CD4-positive, CD25-positive, alpha-beta regulatory T cell (primary cell): Measurements from ENCODE around the gene KCNN1. TPM values are rescaled to one million over a fixed set of nuclear protein-coding genes. Genes with fewer than 3 reads are reported as not detected.

Experiments used
- ATAC-seq, 2 donors: fragments of 150-1000 bp; cut with Tn5 transposase; one replicate each; pipeline ENCODE4 v1.10.0; 2021; ENCODE audit warnings: low read depth in 2 of 2, moderate number of reproducible peaks in 2 of 2, moderate library complexity in 1 of 2
- DNase-seq, 3 donors: peaks; one replicate each; pipeline versions ENCODE4 v3.0.0 to v3.0.0-alpha.2; 2012 to 2022; ENCODE audit warnings: mixed read lengths in 1 of 3
- H3K27ac ChIP-seq: one replicate; pipeline ENCODE4 v1.7.0; 2013; ENCODE audit warnings: mild to moderate bottlenecking, low read length; ENCODE audit not compliant: insufficient read depth, poor library complexity, severe bottlenecking
- H3K27me3 ChIP-seq: one replicate; pipeline ENCODE4 v1.7.0; 2013; ENCODE audit warnings: low read length; ENCODE audit not compliant: control insufficient read depth, insufficient read depth
- H3K36me3 ChIP-seq: one replicate; pipeline ENCODE4 v1.7.0; 2013; ENCODE audit warnings: mild to moderate bottlenecking, low read length, moderate library complexity; ENCODE audit not compliant: control insufficient read depth, insufficient read depth
- H3K4me1 ChIP-seq: 2 replicates; pipeline ENCODE4 v1.7.0; 2013; ENCODE audit warnings: mild to moderate bottlenecking, low read length; ENCODE audit not compliant: insufficient read depth, control insufficient read depth, poor library complexity, severe bottlenecking
- H3K4me3 ChIP-seq: one replicate; pipeline ENCODE4 v1.7.0; 2013; ENCODE audit warnings: low read depth, mild to moderate bottlenecking, low read length, moderate library complexity
- H3K9me3 ChIP-seq, 2 experiments: 1 replicate in 1 of 2; 2 replicates in 1 of 2; pipeline ENCODE4 v1.7.0; 2013; ENCODE audit warnings: low read length in 2 of 2, mild to moderate bottlenecking in 1 of 2, moderate library complexity in 1 of 2; ENCODE audit not compliant: control insufficient read depth in 2 of 2
- H3K27ac Mint-ChIP-seq, 3 donors: one replicate each; pipeline ENCODE4 v1.8.0; 2020 to 2022; ENCODE audit warnings: mild to moderate bottlenecking in 3 of 3, mixed read lengths in 3 of 3, moderate library complexity in 2 of 3
- H3K27me3 Mint-ChIP-seq: one replicate; pipeline ENCODE4 v1.8.0; 2022; ENCODE audit warnings: mild to moderate bottlenecking, mixed read lengths
- H3K36me3 Mint-ChIP-seq: one replicate; pipeline ENCODE4 v1.8.0; 2020; ENCODE audit warnings: mixed read lengths
- H3K4me1 Mint-ChIP-seq, 4 donors: one replicate each; pipeline ENCODE4 v1.8.0; 2020 to 2022; ENCODE audit warnings: mixed read lengths in 4 of 4, mild to moderate bottlenecking in 1 of 4
- H3K4me3 Mint-ChIP-seq, 4 donors: one replicate each; pipeline ENCODE4 v1.8.0; 2020 to 2022; ENCODE audit warnings: mild to moderate bottlenecking in 4 of 4, mixed read lengths in 4 of 4, moderate library complexity in 3 of 4
- H3K9me3 Mint-ChIP-seq, 7 donors: one replicate each; pipeline ENCODE4 v1.8.0; 2020 to 2022; ENCODE audit warnings: mixed read lengths in 7 of 7, mild to moderate bottlenecking in 3 of 7, moderate library complexity in 2 of 7
- polyA plus RNA-seq, 4 donors: library from polyadenylated mRNA; unstranded; fragments of 300-500 nt; fragmentation: Illumina TruSeq; gene quantifications; one replicate each; pipeline ENCODE4 v1.2.3, GENCODE V29; 2021
- total RNA-seq: library from RNA; stranded (reverse); gene quantifications from one replicate; pipeline ENCODE4 v1.2.3, GENCODE V29; 2022

The KCNN1 gene
- total and polyA plus RNA-seq, 5 donors from 2014 or later: not detected

DNA sequence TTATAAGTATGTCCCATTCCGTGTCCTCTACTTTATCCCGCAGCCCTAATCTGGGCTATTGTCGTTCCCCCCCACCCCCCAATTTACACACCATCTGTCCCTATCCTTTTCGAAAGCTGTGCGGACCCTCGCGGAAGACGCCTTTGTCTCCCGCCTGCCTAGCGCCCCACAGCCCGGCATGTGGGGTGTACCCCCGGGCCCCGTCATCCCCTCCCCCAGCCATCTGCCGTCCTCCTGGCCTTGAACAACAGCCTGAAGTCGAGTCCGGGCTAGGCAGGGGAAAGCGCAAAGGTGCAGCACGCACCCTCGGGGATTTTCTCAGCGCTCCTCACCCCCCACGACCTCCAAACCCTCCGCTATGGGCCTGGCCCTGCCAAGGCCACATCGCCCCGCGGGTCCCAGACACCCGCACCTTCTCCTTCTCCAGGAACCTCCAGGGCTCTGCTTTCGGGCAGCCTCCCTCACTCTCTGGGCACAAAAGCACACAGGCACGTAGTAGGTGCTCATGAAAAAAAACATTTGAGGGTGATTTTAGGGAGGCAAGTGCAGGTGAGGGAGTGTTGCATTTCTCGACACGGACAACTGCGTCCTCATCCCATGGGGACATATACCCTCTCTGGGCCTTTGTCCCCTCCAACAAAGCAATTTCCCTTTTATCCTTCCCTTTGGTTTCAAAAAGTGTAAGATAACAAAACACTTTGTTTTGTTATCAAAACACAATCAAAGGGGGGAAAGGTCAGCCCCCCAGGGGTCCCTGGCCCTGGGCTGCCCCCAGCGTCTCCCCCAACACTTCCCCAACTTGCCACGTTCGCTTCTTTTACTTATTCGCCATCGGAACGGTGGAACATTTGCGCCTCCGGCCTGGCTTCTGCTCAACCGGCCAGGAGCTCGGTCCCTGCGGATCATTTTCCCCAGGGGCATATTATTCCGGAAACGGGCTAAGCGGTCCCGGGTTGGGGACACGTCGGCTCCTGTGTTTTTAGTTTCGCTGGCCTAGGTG, 17.7 kb upstream of the KCNN1 start:
- DNase-seq (no peak), ATAC-seq (no peak)
- Mint-ChIP-seq H3K4me1 (peaks cover 0 to 63% (median 22%) of the 10 kb centered on the region in 4 donors), H3K9me3 (peaks cover 0 to 4% (median 0%) of the 10 kb centered on the region in 7 donors), H3K4me3 (peak overlapping the region; percentile 71 to 93 (median 82)), H3K36me3 (no peaks in the 10 kb centered on the region), H3K27ac (peak overlapping the region in 1 of 3 donors; percentile 55), H3K27me3 (peaks cover 61% of the 10 kb centered on the region)
- H3K27ac ChIP-seq: no peak overlapping the region
- H3K9me3 ChIP-seq: no peaks in the 10 kb centered on the region
- H3K4me1 ChIP-seq: peaks cover 57% of the 10 kb centered on the region
- peaks cover 17% of the 10 kb centered on the region for H3K27me3 ChIP-seq
- H3K36me3 ChIP-seq: no peaks in the 10 kb centered on the region
- H3K4me3 ChIP-seq: no peak overlapping the region

DNA sequence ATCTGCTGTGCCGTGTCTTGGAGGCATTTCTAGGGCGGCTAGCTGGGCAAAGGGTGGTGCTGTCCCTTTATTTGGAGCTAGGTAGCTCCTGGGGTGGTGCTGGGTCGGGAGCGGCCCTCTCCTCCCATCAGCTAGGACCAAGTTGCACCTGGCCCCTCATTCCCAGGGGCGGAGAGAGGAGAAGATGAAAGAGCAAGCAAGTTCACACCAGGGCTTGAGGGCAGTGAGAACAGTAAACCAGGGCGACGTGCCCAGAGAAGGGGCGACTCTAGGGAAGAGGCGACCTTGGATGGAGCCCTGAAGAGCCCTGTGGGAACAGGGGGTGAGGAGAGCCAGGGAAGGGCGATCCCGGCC, 17.0 kb upstream of the KCNN1 start:
- H3K4me3 ChIP-seq: no peak overlapping the region
- ATAC-seq (no peak), DNase-seq (no peak)
- H3K4me1 ChIP-seq: peaks cover 57% of the 10 kb centered on the region
- no peak overlapping the region for H3K27ac ChIP-seq
- Mint-ChIP-seq H3K9me3 (peaks cover 0 to 4% (median 0%) of the 10 kb centered on the region in 7 donors), H3K27me3 (peaks cover 67% of the 10 kb centered on the region), H3K4me1 (peaks cover 0 to 63% (median 22%) of the 10 kb centered on the region in 4 donors), H3K36me3 (no peaks in the 10 kb centered on the region), H3K27ac (peak overlapping the region in 1 of 3 donors; percentile 75), H3K4me3 (peak overlapping the region; percentile 19 to 84 (median 60))
- H3K27me3 ChIP-seq: peaks cover 17% of the 10 kb centered on the region
- H3K9me3 ChIP-seq: no peaks in the 10 kb centered on the region
- no peaks in the 10 kb centered on the region for H3K36me3 ChIP-seq

DNA sequence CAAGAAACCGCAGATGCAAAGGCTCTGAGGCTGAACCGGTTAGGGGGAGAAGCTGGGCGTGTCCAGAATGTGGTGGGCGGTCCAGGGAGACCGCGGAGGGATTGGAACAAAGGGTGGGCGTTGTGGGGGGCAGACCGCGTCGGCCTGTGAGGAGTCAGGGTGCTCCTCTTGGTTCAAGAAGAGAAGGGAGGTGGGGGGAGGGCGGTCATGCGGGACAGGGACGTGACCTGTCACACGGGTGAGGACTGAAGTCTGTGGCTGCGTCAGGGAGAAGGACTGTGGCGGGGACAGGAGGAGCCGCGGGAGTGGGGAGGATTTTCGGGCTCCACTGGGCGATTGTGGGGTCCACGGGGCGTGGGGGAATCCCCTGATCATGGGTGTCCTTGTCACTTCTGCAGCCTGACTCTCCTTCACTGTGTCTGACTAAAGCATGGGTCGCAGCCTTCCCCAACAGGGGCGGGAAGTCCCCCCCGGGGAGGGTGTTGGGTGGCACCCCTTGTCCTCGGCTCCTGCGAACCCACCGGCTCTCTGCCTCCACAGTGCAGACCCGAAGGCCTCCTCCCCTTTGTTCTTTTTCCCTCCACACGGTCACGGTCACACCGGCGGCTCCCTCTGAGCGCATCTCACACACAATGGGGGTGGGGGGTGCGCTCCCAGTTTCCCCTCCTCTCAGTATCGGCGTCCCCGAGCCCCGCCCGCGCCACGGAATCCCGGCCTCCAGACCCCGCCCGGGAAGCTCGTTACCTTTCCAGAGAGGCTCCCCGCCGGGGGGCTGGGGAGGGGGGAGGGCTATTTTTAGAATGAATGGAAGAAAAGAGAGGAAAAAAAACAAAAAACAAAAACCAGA, 16.4 kb upstream of the KCNN1 start:
- no peaks in the 10 kb centered on the region for H3K36me3 ChIP-seq
- ATAC-seq: no peak
- H3K36me3 Mint-ChIP-seq: no peaks in the 10 kb centered on the region
- peaks cover 57% of the 10 kb centered on the region for H3K4me1 ChIP-seq
- H3K27me3 ChIP-seq: peaks cover 17% of the 10 kb centered on the region
- DNase-seq: peak in 1 of 3 donors; percentile 55
- H3K9me3 ChIP-seq: no peaks in the 10 kb centered on the region
- peaks cover 0 to 63% (median 22%) of the 10 kb centered on the region in 4 donors for H3K4me1 Mint-ChIP-seq
- H3K9me3 Mint-ChIP-seq: peaks cover 0 to 4% (median 0%) of the 10 kb centered on the region in 7 donors
- H3K4me3 Mint-ChIP-seq: peak overlapping the region; percentile 19 to 84 (median 60)
- peak overlapping the region in 2 of 3 donors; percentile 75 to 78 for H3K27ac Mint-ChIP-seq
- H3K27me3 Mint-ChIP-seq: peaks cover 69% of the 10 kb centered on the region
- no peak overlapping the region for H3K4me3 ChIP-seq
- no peak overlapping the region for H3K27ac ChIP-seq

DNA sequence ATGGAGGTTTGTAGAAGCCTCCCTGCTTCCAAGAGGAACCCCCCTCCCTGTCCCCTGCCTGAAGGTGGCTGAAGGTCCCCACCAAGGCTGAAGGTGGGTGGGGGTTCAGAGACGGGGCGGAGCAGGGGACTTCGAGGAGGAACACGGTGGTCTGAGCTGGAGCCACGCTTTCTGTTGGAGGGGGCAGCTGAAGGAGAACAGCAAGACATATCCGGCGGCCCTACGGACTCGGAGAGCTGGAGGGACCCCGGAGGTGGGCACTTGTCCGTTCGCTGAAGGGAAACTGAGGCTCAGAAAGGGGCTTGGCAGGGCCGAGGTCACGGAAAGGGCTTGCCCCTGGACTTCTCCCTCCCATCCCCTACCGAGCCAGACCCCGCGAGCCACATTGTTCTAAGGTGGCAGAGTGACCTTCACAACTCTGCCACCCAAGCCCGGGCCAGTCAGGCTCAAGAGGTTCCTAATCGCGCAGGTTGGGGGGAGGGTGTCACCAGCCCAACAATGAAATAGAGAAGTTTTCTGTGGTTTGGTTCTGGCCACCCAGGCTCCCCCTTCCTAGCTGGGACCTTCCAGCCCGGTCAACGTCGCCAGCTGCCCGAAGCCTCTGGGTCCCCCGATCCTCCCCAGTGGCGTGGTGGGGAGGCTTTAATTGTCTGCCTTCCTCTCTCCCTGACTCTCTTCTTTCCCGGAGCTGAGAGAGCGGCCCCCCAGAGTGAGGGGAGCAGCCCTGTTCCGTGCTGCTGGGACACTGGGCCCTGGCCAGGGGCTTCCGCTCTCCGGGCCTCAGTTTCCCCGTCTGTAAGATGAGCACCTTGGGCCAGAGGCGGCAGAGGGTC, 15.5 kb upstream of the KCNN1 start:
- no peak overlapping the region for H3K27ac Mint-ChIP-seq
- DNase-seq (no peak), ATAC-seq (no peak)
- peaks cover 74% of the 10 kb centered on the region for H3K27me3 Mint-ChIP-seq
- H3K4me3 Mint-ChIP-seq: peak overlapping the region in 3 of 4 donors; percentile 10 to 80 (median 54)
- H3K9me3 Mint-ChIP-seq: peaks cover 0 to 4% (median 0%) of the 10 kb centered on the region in 7 donors
- H3K36me3 Mint-ChIP-seq: no peaks in the 10 kb centered on the region
- Histone ChIP-seq H3K36me3 (no peaks in the 10 kb centered on the region), H3K4me1 (peaks cover 57% of the 10 kb centered on the region), H3K4me3 (no peak overlapping the region), H3K27me3 (peaks cover 17% of the 10 kb centered on the region), H3K27ac (no peak overlapping the region), H3K9me3 (no peaks in the 10 kb centered on the region)
- H3K4me1 Mint-ChIP-seq: peaks cover 0 to 57% (median 17%) of the 10 kb centered on the region in 4 donors

DNA sequence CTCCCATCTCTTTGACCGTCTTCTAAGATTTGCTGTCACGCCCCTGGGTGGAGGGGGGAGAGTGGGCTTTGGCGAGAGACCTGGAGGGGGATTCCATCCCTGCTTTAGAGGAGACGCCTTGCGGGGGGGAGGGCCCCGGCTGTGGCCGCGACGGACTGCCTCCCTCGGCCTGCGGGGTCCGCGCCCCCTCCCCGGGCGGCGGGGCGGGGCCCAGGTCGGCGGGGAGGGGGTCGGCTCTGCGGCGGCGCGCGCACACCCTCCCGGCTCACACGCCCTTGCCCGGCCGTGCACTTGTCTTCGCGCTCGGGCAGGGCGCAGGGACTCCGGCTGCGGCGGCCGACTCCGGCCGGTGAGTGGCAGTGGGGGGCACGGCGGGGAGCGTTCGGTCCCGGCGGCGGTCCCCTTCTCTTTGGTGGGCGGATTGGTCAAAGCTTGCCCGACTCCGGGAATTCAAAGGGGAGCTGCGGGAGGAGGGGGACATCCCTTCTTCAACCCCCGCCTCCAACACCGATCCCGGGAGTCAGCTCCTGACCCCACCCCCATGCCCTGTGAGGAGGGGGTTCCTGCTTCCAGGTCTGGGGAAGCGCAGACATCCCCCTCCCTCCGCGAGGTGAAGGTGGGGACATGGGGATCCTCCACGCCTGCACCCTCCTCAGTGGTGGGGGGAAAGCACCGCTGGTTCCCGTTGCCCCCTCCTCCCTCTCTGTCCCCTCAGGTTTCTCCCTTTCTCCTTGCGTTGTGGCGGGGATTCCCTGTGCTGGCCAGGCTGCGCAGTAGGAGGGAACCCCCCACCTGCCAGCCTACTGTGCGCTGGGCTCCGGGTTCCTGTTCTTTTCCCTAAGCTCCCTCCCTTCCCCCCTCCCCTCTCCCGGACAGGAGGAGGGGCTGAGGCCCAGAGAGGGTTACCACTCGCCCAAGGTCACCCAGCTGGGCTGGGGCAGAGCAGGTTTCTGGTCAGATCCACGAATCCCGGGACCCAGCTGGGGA, 14.6 kb upstream of the KCNN1 start:
- Mint-ChIP-seq H3K27ac (no peak overlapping the region), H3K9me3 (peaks cover 0 to 4% (median 0%) of the 10 kb centered on the region in 7 donors), H3K27me3 (peaks cover 72% of the 10 kb centered on the region), H3K36me3 (no peaks in the 10 kb centered on the region), H3K4me3 (peak overlapping the region in 3 of 4 donors; percentile 10 to 80 (median 56)), H3K4me1 (peaks cover 0 to 50% (median 14%) of the 10 kb centered on the region in 4 donors)
- ATAC-seq (no peak), DNase-seq (no peak)
- Histone ChIP-seq H3K36me3 (no peaks in the 10 kb centered on the region), H3K27me3 (peaks cover 17% of the 10 kb centered on the region), H3K4me1 (peaks cover 51% of the 10 kb centered on the region), H3K27ac (no peak overlapping the region), H3K4me3 (no peak overlapping the region), H3K9me3 (no peaks in the 10 kb centered on the region)

DNA sequence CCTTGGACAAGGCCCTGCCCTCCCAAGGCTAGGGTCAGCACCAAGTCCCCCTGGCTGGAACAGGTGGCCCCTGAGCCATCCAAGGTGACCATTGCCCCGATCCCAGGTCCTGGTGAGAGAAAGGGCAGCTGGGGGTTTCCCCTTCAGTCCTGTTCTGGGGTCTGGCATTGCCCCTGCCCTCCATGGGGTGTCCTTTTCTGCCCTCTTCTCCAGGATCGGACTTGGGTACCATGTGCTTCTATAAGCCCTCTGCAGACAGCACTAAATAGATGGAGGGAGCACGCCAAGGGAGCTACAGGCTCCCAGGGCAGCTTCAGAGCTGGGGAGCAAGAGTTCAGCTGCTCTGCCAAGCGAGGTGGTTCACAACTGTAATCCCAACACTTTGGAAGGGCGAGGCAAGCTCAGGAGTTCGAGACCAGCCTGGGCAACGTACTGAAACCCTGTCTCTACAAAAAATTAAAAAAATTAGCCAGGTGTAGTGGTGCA, 13.5 kb upstream of the KCNN1 start:
- Histone ChIP-seq H3K4me1 (peaks cover 48% of the 10 kb centered on the region), H3K27ac (no peak overlapping the region), H3K27me3 (peaks cover 17% of the 10 kb centered on the region), H3K9me3 (no peaks in the 10 kb centered on the region), H3K4me3 (no peak overlapping the region), H3K36me3 (no peaks in the 10 kb centered on the region)
- ATAC-seq (no peak), DNase-seq (no peak)
- H3K4me3 Mint-ChIP-seq: peak overlapping the region in 1 of 4 donors; percentile 69
- H3K27ac Mint-ChIP-seq: peak overlapping the region in 1 of 3 donors; percentile 90
- H3K4me1 Mint-ChIP-seq: peaks cover 0 to 48% (median 13%) of the 10 kb centered on the region in 4 donors
- H3K36me3 Mint-ChIP-seq: no peaks in the 10 kb centered on the region
- peaks cover 69% of the 10 kb centered on the region for H3K27me3 Mint-ChIP-seq
- peaks cover 0 to 4% (median 0%) of the 10 kb centered on the region in 7 donors for H3K9me3 Mint-ChIP-seq
